SHP77 treated with DMSO at 0.1 percent for 48 hours (cell line): Measurements from ENCODE around the gene NTM.

ENCODE experiments used
- DNase-seq: peaks from one replicate; lab custom pipeline; 2025; lab: John Stamatoyannopoulos, UW

The NTM gene

GRCh38 chr11:131964698-131965483 is 594.5 kb downstream of the NTM start:
- DNase-seq = no peak

GRCh38 chr11:131965504-131965903 is 595.1 kb downstream of the NTM start:
- DNase-seq = no peak

- no peak for DNase-seq
Observed at GRCh38 chr11:131966667-131967066, 596.3 kb downstream of the NTM start.

GRCh38 chr11:131969261-131969660 is 598.8 kb downstream of the NTM start:
- DNase-seq = no peak

GRCh38 chr11:131973061-131973460 is 602.6 kb downstream of the NTM start:
- DNase-seq = no peak

GRCh38 chr11:131975619-131976018 is 605.2 kb downstream of the NTM start:
- no peak for DNase-seq

- DNase-seq = no peak
Observed at GRCh38 chr11:131976021-131976420, 605.6 kb downstream of the NTM start.

GRCh38 chr11:131977231-131977630 is 606.8 kb downstream of the NTM start:
- DNase-seq = no peak

GRCh38 chr11:131977854-131978253 is 607.4 kb downstream of the NTM start:
- no peak for DNase-seq

GRCh38 chr11:131978351-131978750 is 607.9 kb downstream of the NTM start:
- no peak for DNase-seq

- DNase-seq = no peak
Observed at GRCh38 chr11:131979364-131979763, 608.9 kb downstream of the NTM start.

GRCh38 chr11:131980199-131980598 is 609.8 kb downstream of the NTM start:
- no peak for DNase-seq

- DNase-seq = no peak
Observed at GRCh38 chr11:131980888-131981668, 610.7 kb downstream of the NTM start.

GRCh38 chr11:131982154-131982553 is 611.7 kb downstream of the NTM start:
- no peak for DNase-seq

- DNase-seq = no peak
Observed at GRCh38 chr11:131985846-131986301, 615.5 kb downstream of the NTM start.

- DNase-seq = no peak
Observed at GRCh38 chr11:131987703-131988102, 617.3 kb downstream of the NTM start.

- DNase-seq = no peak
Observed at GRCh38 chr11:131991606-131992005, 621.2 kb downstream of the NTM start.

- no peak for DNase-seq
Observed at GRCh38 chr11:131993246-131993645, 622.8 kb downstream of the NTM start.

- DNase-seq = no peak
Observed at GRCh38 chr11:131998020-131998419, 627.6 kb downstream of the NTM start.

GRCh38 chr11:131999084-131999483 is 628.7 kb downstream of the NTM start:
- no peak for DNase-seq

- DNase-seq = no peak
Observed at GRCh38 chr11:131999955-132000354, 629.5 kb downstream of the NTM start.

GRCh38 chr11:132005887-132006286 is 635.5 kb downstream of the NTM start:
- DNase-seq = no peak

GRCh38 chr11:132006884-132007580 is 636.6 kb downstream of the NTM start:
- DNase-seq = no peak
